Stimulated activated CD4-positive, alpha-beta T cell treated with anti-CD3 and anti-CD28 coated beads, Interleukin-2, amount 100 ng/mL, for 24 hours (primary cell): ENCODE data around the gene GAD1.

Source experiments
- DNase-seq, 2 donors: peaks; one replicate each; pipeline ENCODE4 v3.0.0-alpha.2; 2020

GAD1 gene

GRCh38 chr2:170818036-170818751 is 1.5 kb downstream of the GAD1 start:
- DNase-seq, result no peak

GRCh38 chr2:170818752-170819470 is 2.2 kb downstream of the GAD1 start:
- DNase-seq, result no peak

- DNase-seq, result no peak
Observed at GRCh38 chr2:170819680-170820664, 3.3 kb downstream of the GAD1 start.

- no peak for DNase-seq
Observed at GRCh38 chr2:170820757-170821530, 4.3 kb downstream of the GAD1 start.

- no peak for DNase-seq
Observed at GRCh38 chr2:170821531-170822289, 5.0 kb downstream of the GAD1 start.

GRCh38 chr2:170822290-170823087 is 5.8 kb downstream of the GAD1 start:
- peak; percentile 43 to 72 for DNase-seq

- peak in 1 of 2 donors; percentile 53 for DNase-seq
Observed at GRCh38 chr2:170823088-170823897, 6.6 kb downstream of the GAD1 start.

- DNase-seq, result no peak
Observed at GRCh38 chr2:170823898-170824215, 7.2 kb downstream of the GAD1 start.

GRCh38 chr2:170824526-170825015 is 7.9 kb downstream of the GAD1 start:
- DNase-seq, result no peak

GRCh38 chr2:170827841-170828532 is 11.3 kb downstream of the GAD1 start:
- no peak for DNase-seq

- DNase-seq, result no peak
Observed at GRCh38 chr2:170828533-170828916, 11.8 kb downstream of the GAD1 start.

GRCh38 chr2:170829036-170829435 is 12.3 kb downstream of the GAD1 start:
- no peak for DNase-seq

- DNase-seq, result no peak
Observed at GRCh38 chr2:170830166-170830565, 13.5 kb downstream of the GAD1 start.

- DNase-seq, result no peak
Observed at GRCh38 chr2:170831115-170831514, 14.4 kb downstream of the GAD1 start.

GRCh38 chr2:170836027-170836426 is 19.3 kb downstream of the GAD1 start:
- no peak for DNase-seq

- DNase-seq, result no peak
Observed at GRCh38 chr2:170840717-170841210, 24.1 kb downstream of the GAD1 start.

- no peak for DNase-seq
Observed at GRCh38 chr2:170842785-170843184, 26.1 kb downstream of the GAD1 start.

GRCh38 chr2:170843656-170844055 is 27.0 kb downstream of the GAD1 start:
- DNase-seq, result no peak

GRCh38 chr2:170845343-170845742 is 28.7 kb downstream of the GAD1 start:
- DNase-seq, result peak in 1 of 2 donors; percentile 51
